ENCODE measurements around the gene GPR31.

Gene GPR31

DNA sequence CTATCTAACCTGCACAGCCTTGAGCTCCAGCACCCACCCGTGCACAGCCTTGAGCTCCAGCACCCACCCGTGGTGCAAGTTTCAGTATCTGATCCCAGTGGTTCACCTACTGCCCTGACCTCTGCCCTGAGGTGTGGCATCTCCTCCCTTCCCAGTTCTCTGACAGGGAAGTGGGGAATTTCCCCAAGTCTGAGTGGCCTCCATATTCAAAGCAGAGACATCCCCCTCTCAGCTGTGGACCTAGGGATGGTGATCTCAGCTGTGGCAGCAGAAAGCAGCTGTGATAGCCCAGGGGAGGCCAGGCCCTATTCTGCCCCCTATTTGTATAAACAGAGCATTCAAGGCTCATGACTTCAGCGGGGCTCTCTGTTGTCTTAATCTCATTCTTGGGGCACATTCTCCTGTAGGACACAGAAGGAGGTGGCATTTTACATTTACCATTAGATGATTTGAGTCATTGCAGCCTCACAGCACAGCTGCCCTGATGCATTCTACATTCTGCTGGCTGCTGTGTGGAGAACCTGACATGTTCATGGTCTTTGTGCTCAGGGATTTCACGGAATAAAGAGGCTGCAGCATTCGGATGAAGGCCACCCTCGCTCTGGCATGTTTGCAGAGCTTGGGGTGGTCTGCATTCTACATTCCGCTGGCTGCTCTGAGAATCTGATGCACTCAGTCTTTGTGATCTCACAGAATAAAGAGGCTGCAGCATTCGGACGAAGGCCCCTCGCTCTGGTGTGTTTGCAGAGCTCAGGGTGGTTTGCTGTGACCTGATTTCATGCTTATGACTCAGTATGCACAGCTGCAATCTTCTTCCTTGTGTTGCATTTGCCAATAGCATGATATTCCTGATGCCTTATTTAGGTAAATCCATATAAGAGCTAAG is 16.9 kb downstream of the GPR31 start:
- H3K4me3 Mint-ChIP-seq, result no peak overlapping the region

GRCh38 chr6:167139761-167140160 is 18.0 kb downstream of the GPR31 start:
- Mint-ChIP-seq H3K36me3 (peaks cover 23% of the 10 kb centered on the region), H3K9me3 (no peaks in the 10 kb centered on the region), H3K4me3 (no peak overlapping the region), H3K4me1 (peaks cover 42% of the 10 kb centered on the region), H3K27ac (peak overlapping the region; percentile 90), H3K27me3 (no peaks in the 10 kb centered on the region)
- ATAC-seq (ENCODE audit: low read depth) (peak; percentile 50), DNase-seq (ENCODE audit: low spot score in 2 of 2) (no peak)

More for the DNA sequence above, 16.9 kb downstream of the GPR31 start:
- peak; percentile 63 for ATAC-seq (ENCODE audit: low read depth)
- DNase-seq (ENCODE audit: low spot score in 2 of 2), result no peak
- Mint-ChIP-seq H3K27me3 (no peaks in the 10 kb centered on the region), H3K4me1 (peaks cover 39% of the 10 kb centered on the region), H3K9me3 (no peaks in the 10 kb centered on the region), H3K27ac (peak overlapping the region; percentile 90), H3K36me3 (peaks cover 19% of the 10 kb centered on the region)

DNA sequence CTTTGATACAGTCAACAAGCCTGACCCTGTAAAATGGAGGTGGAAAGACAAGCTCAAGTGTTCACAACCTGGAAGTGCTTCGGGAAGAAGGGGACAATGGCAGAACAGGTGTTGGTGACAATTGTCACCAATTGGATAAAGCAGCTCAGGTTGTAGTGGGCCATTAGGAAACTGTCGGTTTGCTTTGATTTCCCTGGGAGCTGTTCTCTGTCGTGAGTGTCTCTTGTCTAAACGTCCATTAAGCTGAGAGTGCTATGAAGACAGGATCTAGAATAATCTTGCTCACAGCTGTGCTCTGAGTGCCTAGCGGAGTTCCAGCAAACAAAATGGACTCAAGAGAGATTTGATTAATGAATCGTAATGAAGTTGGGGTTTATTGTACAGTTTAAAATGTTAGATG is 19.9 kb downstream of the GPR31 start:
- Mint-ChIP-seq H3K9me3 (no peaks in the 10 kb centered on the region), H3K27ac (peak overlapping the region; percentile 90), H3K36me3 (peaks cover 32% of the 10 kb centered on the region), H3K4me3 (no peak overlapping the region), H3K27me3 (no peaks in the 10 kb centered on the region), H3K4me1 (peaks cover 50% of the 10 kb centered on the region)
- DNase-seq (ENCODE audit: low spot score in 2 of 2) (no peak), ATAC-seq (ENCODE audit: low read depth) (no peak)

GRCh38 chr6:167137081-167137480 is 20.7 kb downstream of the GPR31 start:
- no peaks in the 10 kb centered on the region for H3K27me3 Mint-ChIP-seq
- peaks cover 38% of the 10 kb centered on the region for H3K36me3 Mint-ChIP-seq
- no peak overlapping the region for H3K4me3 Mint-ChIP-seq
- H3K4me1 Mint-ChIP-seq, result peaks cover 56% of the 10 kb centered on the region
- ATAC-seq (ENCODE audit: low read depth), result no peak
- peak overlapping the region; percentile 90 for H3K27ac Mint-ChIP-seq
- DNase-seq (ENCODE audit: low spot score in 2 of 2), result no peak
- no peaks in the 10 kb centered on the region for H3K9me3 Mint-ChIP-seq

DNA sequence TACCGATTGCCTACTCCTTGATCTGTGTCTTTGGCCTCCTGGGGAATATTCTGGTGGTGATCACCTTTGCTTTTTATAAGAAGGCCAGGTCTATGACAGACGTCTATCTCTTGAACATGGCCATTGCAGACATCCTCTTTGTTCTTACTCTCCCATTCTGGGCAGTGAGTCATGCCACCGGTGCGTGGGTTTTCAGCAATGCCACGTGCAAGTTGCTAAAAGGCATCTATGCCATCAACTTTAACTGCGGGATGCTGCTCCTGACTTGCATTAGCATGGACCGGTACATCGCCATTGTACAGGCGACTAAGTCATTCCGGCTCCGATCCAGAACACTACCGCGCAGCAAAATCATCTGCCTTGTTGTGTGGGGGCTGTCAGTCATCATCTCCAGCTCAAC is 21.4 kb downstream of the GPR31 start:
- no peak for DNase-seq (ENCODE audit: low spot score in 2 of 2)
- Mint-ChIP-seq H3K27ac (peak overlapping the region; percentile 90), H3K9me3 (no peaks in the 10 kb centered on the region), H3K4me3 (no peak overlapping the region), H3K27me3 (no peaks in the 10 kb centered on the region), H3K4me1 (peaks cover 59% of the 10 kb centered on the region), H3K36me3 (peaks cover 42% of the 10 kb centered on the region)
- no peak for ATAC-seq (ENCODE audit: low read depth)

DNA sequence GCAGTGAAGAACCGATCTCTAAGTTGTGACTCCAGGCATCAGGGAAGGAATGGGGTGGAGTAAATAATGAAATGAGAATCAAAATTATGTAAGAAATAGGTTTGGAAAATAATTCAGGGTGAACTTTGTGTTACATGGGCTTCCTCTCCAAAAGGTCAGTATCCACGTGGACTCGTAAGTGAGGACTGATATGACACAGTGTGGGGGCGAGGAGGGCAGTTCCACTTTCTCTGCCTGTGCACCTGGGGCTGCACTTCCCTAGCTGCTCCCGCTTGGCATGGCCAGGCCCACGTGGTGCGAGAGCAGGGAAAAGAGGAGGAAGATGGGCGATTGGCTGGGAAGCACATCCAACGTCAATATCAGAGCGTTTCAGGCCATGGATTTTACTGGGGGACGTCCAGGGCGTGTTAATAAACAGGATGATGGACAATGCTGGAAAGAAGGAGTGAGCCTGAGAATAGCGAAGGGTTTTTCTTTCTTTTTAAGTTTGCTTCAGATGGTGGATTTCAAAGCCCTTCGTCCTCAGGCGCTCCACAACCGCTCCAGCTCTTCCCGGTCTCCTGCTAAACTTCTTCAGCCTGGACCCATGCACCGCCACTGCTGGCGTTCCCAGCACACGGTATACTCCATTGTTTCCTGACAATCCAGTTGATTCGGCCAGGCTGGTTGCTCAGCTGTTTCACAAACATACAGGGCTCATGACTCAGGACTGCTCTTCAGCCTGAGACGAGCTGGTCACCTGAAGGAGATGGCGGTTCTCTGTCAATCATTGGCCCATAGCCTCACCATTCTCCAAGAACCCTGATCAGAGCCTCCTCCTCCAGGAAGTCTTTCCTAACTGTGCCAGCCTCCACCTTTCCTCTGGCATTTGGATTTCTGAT is 23.1 kb downstream of the GPR31 start:
- H3K27me3 Mint-ChIP-seq, result no peaks in the 10 kb centered on the region
- no peak for ATAC-seq (ENCODE audit: low read depth)
- H3K27ac Mint-ChIP-seq, result peak overlapping the region; percentile 85
- no peak for DNase-seq (ENCODE audit: low spot score in 2 of 2)
- H3K36me3 Mint-ChIP-seq, result peaks cover 50% of the 10 kb centered on the region
- peaks cover 54% of the 10 kb centered on the region for H3K4me1 Mint-ChIP-seq
- H3K4me3 Mint-ChIP-seq, result peak overlapping the region; percentile 14
- H3K9me3 Mint-ChIP-seq, result no peaks in the 10 kb centered on the region

DNA sequence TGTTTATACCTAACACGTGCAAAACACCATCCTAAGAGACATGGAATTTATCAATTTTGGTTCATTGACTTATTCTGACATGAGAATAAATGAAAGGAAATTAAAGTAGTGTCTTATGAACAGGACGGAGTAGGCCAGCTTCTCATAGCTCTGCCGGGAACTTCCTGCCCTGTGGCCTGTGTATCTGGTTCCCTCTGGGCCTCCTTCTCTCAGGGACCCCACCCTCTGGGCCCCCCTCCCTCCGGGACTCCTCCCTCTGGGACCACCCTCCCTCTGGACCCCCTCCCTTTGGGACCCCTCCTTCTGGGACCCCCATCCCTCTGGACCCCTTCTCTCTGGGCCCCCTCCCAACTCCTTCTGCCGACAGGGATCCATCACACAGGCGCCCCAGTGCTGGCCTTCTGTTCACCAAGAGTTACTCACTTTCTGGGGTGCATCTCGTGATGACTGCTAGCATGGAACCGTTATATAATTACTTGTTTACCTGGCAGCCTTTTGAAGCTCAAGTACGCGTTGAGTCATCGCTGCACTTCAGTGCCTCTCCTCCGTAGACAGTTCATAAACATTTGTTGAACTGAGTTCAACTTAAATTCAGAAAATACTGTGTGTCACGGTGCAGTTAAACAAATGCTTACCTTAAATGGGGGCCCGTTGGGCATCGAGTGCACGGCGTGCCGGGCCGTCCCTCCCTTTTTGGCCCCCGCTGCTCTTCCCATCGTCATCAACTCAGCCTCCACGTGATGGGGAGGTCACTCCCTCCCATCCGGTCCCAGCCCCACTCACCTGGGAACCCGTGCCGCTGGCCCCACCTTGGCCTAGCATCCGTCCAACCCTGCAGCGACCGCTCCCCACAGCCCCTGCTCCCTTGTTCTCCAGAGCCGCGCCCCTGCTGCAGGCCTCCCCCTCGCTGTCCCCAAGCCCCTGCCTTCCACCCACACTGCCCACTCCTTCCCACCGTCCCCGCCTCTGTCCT is 26.8 kb downstream of the GPR31 start:
- Mint-ChIP-seq H3K4me3 (peak overlapping the region; percentile 86), H3K4me1 (peaks cover 67% of the 10 kb centered on the region), H3K27ac (peak overlapping the region; percentile 100), H3K9me3 (peaks cover 2% of the 10 kb centered on the region), H3K27me3 (no peaks in the 10 kb centered on the region), H3K36me3 (peaks cover 53% of the 10 kb centered on the region)
- ATAC-seq (ENCODE audit: low read depth) (peak; percentile 68), DNase-seq (ENCODE audit: low spot score in 2 of 2) (no peak)

DNA sequence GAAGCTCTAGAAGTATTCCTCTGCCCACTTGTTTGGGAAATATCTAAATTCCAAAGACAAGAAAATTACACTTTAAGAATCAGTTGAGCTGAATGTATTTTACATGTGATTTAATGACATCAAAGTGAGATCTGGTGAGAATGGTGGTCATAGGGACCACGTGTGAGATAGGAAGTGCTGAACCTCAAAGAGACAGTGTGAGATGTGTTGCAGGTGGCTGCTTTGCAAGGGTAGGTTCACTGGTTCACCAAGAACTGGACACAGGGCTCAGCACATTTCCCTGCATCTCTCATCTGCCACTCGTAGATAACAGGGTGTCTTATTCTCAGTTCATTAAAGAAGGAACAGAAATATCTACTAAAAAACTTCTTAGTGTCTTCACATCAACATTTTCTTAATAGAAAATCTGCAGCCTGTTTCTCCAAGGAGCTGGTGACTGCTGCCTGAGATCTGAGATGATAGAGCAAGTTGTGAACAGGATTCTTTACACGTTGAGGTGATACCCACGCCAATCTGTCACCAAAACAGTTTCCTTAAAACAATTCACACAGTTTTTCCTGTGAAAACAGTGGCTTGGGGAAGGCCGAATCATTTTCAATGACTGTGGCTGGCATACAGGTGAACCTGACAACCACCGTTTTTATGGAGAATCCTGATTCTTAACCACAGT is 27.6 kb downstream of the GPR31 start:
- H3K27ac Mint-ChIP-seq, result peak overlapping the region; percentile 100
- peaks cover 2% of the 10 kb centered on the region for H3K9me3 Mint-ChIP-seq
- H3K36me3 Mint-ChIP-seq, result peaks cover 50% of the 10 kb centered on the region
- peak; percentile 63 for ATAC-seq (ENCODE audit: low read depth)
- H3K4me1 Mint-ChIP-seq, result peaks cover 67% of the 10 kb centered on the region
- peak overlapping the region; percentile 86 for H3K4me3 Mint-ChIP-seq
- no peak for DNase-seq (ENCODE audit: low spot score in 2 of 2)
- no peaks in the 10 kb centered on the region for H3K27me3 Mint-ChIP-seq

- H3K4me1 Mint-ChIP-seq, result peaks cover 69% of the 10 kb centered on the region
- peaks cover 49% of the 10 kb centered on the region for H3K36me3 Mint-ChIP-seq
- DNase-seq (ENCODE audit: low spot score in 2 of 2), result no peak
- H3K27me3 Mint-ChIP-seq, result no peaks in the 10 kb centered on the region
- peak overlapping the region; percentile 86 for H3K4me3 Mint-ChIP-seq
- no peak for ATAC-seq (ENCODE audit: low read depth)
- H3K27ac Mint-ChIP-seq, result peak overlapping the region; percentile 100
- peaks cover 2% of the 10 kb centered on the region for H3K9me3 Mint-ChIP-seq
Measured at GRCh38 chr6:167129562-167129961, 28.2 kb downstream of the GPR31 start.

- Mint-ChIP-seq H3K9me3 (peaks cover 2% of the 10 kb centered on the region), H3K27ac (peak overlapping the region; percentile 100), H3K4me3 (peak overlapping the region; percentile 86), H3K36me3 (peaks cover 47% of the 10 kb centered on the region), H3K4me1 (peaks cover 67% of the 10 kb centered on the region), H3K27me3 (no peaks in the 10 kb centered on the region)
- ATAC-seq (ENCODE audit: low read depth), result no peak
- no peak for DNase-seq (ENCODE audit: low spot score in 2 of 2)
Measured at GRCh38 chr6:167129159-167129558, 28.6 kb downstream of the GPR31 start.

GRCh38 chr6:167127785-167128531 is 29.8 kb downstream of the GPR31 start:
- ATAC-seq (ENCODE audit: low read depth), result no peak
- peak overlapping the region; percentile 67 for H3K4me3 Mint-ChIP-seq
- peak overlapping the region; percentile 100 for H3K27ac Mint-ChIP-seq

GRCh38 chr6:167125855-167126349 is 31.9 kb downstream of the GPR31 start:
- no peak for ATAC-seq (ENCODE audit: low read depth)
- Mint-ChIP-seq H3K36me3 (peaks cover 31% of the 10 kb centered on the region), H3K4me1 (peaks cover 55% of the 10 kb centered on the region)

More at GRCh38 chr6:167127785-167128531, 29.8 kb downstream of the GPR31 start:
- Mint-ChIP-seq H3K36me3 (peaks cover 43% of the 10 kb centered on the region), H3K9me3 (peaks cover 2% of the 10 kb centered on the region), H3K4me1 (peaks cover 61% of the 10 kb centered on the region), H3K27me3 (no peaks in the 10 kb centered on the region)
- no peak for DNase-seq (ENCODE audit: low spot score in 2 of 2)

More at GRCh38 chr6:167125855-167126349, 31.9 kb downstream of the GPR31 start:
- no peaks in the 10 kb centered on the region for H3K27me3 Mint-ChIP-seq
- no peak overlapping the region for H3K27ac Mint-ChIP-seq
- peak overlapping the region; percentile 99 for H3K4me3 Mint-ChIP-seq
- no peak for DNase-seq (ENCODE audit: low spot score in 2 of 2)
- peaks cover 2% of the 10 kb centered on the region for H3K9me3 Mint-ChIP-seq

All from memory B cell (primary cell).